ENCODE measurements around the gene PLS3. TPM values are rescaled to one million over a fixed set of nuclear protein-coding genes. Genes with fewer than 3 reads are reported as not detected.

PLS3 gene
- total and polyA plus RNA-seq, 2 of the 13 experiments (the other 11 are each of a cell fraction or from before 2014, with no cell fraction given), result 55.7 to 99.9 TPM

GRCh38 chrX:115560978-115561604 is at the start of gene PLS3 (continued):
- TF ChIP-seq, protein P1, sequence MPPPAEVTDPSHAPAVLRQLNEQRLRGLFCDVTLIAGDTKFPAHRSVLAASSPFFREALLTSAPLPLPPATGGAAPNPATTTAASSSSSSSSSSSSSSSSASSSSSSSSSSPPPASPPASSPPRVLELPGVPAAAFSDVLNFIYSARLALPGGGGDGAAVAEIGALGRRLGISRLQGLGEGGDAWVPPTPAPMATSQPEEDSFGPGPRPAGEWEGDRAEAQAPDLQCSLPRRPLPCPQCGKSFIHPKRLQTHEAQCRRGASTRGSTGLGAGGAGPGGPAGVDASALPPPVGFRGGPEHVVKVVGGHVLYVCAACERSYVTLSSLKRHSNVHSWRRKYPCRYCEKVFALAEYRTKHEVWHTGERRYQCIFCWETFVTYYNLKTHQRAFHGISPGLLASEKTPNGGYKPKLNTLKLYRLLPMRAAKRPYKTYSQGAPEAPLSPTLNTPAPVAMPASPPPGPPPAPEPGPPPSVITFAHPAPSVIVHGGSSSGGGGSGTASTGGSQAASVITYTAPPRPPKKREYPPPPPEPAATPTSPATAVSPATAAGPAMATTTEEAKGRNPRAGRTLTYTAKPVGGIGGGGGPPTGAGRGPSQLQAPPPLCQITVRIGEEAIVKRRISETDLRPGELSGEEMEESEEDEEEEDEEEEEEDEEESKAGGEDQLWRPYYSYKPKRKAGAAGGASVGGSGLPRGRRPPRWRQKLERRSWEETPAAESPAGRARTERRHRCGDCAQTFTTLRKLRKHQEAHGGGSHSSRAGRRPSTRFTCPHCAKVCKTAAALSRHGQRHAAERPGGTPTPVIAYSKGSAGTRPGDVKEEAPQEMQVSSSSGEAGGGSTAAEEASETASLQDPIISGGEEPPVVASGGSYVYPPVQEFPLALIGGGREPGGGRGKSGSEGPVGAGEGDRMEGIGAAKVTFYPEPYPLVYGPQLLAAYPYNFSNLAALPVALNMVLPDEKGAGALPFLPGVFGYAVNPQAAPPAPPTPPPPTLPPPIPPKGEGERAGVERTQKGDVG (CRISPR knock-in tag; IDR thresholded peaks at IDR 0.05; ENCODE audit: borderline replicate concordance), result no peak
- no peak for TF ChIP-seq DNMT3B (CRISPR knock-in tag; conservative IDR thresholded peaks at IDR 0.05)
- no peak for TF ChIP-seq ZNF33A (CRISPR knock-in tag; IDR thresholded peaks at IDR 0.05; ENCODE audit: borderline replicate concordance)
- TF ChIP-seq HOXA3 (CRISPR knock-in tag; IDR thresholded peaks at IDR 0.05), result 0 out of 2 replicates have a peak, but pooled peaks have one; percentile 23
- TF ChIP-seq ATAD3A (CRISPR knock-in tag; IDR thresholded peaks at IDR 0.05), result no peak
- no peak for TF ChIP-seq ZKSCAN8 (CRISPR knock-in tag; IDR thresholded peaks at IDR 0.05; ENCODE audit: borderline replicate concordance)
- TF ChIP-seq BRD4 (CRISPR knock-in tag; IDR thresholded peaks at IDR 0.05), result no peak
- TF ChIP-seq NFYB (CRISPR knock-in tag; IDR thresholded peaks at IDR 0.05), result peak; percentile 80
- no peak for TF ChIP-seq SMAD1 (CRISPR knock-in tag; IDR thresholded peaks at IDR 0.05; ENCODE audit: borderline replicate concordance, low read depth)
- TF ChIP-seq ZNF660 (CRISPR knock-in tag; IDR thresholded peaks at IDR 0.05; ENCODE audit: borderline replicate concordance, low read depth), result no peak
- TF ChIP-seq DMAP1 (CRISPR knock-in tag; IDR thresholded peaks at IDR 0.05), result peak; percentile 36; the same call in 1 of the 2 replicates
- peak; percentile 44; the same call in 1 of the 2 replicates for TF ChIP-seq ELF1 (CRISPR knock-in tag; IDR thresholded peaks at IDR 0.05)
- TF ChIP-seq, protein P2, sequence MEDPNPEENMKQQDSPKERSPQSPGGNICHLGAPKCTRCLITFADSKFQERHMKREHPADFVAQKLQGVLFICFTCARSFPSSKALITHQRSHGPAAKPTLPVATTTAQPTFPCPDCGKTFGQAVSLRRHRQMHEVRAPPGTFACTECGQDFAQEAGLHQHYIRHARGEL (CRISPR knock-in tag; IDR thresholded peaks at IDR 0.05), result no peak
- TF ChIP-seq RBFOX2 (IDR thresholded peaks at IDR 0.05; ENCODE audit: low read depth, low read length), result peak; percentile 59; the same call in 1 of the 2 replicates
- TF ChIP-seq RFX3 (CRISPR knock-in tag; IDR thresholded peaks at IDR 0.05), result no peak
- TF ChIP-seq ARHGAP35 (CRISPR knock-in tag; IDR thresholded peaks at IDR 0.05; ENCODE audit: borderline replicate concordance), result no peak
- no peak for TF ChIP-seq ARNTL (CRISPR knock-in tag; IDR thresholded peaks at IDR 0.05)
- 0 out of 2 replicates have a peak, but pooled peaks have one; percentile 21 for TF ChIP-seq TEF (CRISPR knock-in tag; IDR thresholded peaks at IDR 0.05)
- no peak; the same call in 1 of the 2 replicates for TF ChIP-seq SIN3A (IDR thresholded peaks at IDR 0.05; ENCODE audit: borderline replicate concordance, low read depth, low read length)
- peak; percentile 85 for TF ChIP-seq DRAP1 (CRISPR knock-in tag; IDR thresholded peaks at IDR 0.05)
- TF ChIP-seq MXI1 (IDR thresholded peaks at IDR 0.05; ENCODE audit: borderline replicate concordance, low read depth, low read length), result no peak
- TF ChIP-seq EED (CRISPR knock-in tag; IDR thresholded peaks at IDR 0.05), result no peak
